Stimulated activated naive CD4-positive, alpha-beta T cell treated with Interleukin-2 at 50 U/mL for 16 hours (primary cell): ENCODE data around the gene ROR1.
"Not testable (repeated sequence)": the region's sequence is repeated elsewhere in the genome, so short reads cannot be mapped to it uniquely, and the experiment has no call there.

Source experiments
- DNase-seq: peaks from one replicate; lab custom pipeline; 2025; lab: John Stamatoyannopoulos, UW

ROR1 gene

GRCh38 chr1:63794354-63794753, 20.5 kb downstream of the ROR1 start:
- DNase-seq = no peak

DNA sequence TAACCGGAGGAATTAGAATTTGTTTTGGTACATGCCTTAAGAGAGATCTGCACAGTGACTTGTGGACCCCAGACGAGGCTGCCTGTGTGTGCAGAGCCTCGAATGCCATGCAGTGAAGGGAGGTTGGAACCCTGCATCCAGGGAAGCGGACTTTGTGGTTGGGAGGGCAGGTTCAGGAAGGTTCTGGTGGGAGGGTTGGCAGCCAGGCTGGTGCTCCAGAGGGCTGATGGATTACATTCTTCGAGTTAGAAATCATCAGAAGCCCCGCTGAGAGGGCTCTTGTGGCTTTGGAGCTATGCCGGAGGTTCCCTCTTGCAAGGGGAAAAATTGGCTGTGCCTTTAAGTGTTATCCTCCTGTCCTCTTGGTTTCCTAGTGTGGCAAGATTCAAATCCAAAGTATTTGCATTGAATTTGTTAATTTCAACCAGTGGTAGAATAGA, 21.1 kb downstream of the ROR1 start:
- DNase-seq = no peak

GRCh38 chr1:63795455-63795854, 21.6 kb downstream of the ROR1 start:
- no peak for DNase-seq

GRCh38 chr1:63797056-63797726, 23.4 kb downstream of the ROR1 start:
- DNase-seq = no peak

DNA sequence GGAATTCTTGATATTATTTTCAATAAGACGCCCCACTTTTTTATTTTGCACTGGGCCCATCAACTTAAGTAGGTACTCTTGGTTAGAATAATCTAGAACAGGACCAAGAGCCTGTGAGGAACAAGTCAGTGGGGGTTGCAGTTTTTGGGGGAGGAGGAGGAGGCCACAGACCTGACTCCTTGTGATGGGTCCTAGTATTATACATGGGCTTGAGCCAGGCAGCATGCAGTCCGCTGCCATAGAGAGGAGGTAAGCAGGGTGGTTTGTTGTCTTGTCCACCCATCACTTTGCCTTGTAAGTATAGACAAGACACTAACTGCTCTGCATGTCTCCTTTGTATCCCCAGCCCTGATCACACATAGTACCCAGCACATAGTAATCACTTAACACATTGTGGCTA, 24.5 kb downstream of the ROR1 start:
- DNase-seq = no peak

DNA sequence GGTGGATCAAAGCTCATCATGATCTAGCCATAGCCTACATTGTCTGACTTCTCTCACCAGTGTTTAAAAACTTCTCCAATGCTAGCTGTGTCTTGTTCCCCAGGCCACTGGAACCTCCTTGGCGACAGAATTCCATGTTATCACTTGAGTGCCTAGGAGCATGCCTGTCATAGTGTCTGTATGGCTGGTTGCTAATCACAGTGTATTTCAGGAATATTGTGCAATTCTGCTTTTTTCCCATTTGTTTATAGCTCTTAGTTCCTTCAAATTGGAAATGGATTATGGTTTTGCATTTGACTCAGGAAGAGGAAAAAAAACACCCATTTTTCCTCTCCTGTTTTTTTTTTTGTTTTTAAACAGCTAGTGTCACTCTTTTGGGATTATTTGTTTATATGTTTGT, 25.5 kb downstream of the ROR1 start:
- no peak for DNase-seq

DNA sequence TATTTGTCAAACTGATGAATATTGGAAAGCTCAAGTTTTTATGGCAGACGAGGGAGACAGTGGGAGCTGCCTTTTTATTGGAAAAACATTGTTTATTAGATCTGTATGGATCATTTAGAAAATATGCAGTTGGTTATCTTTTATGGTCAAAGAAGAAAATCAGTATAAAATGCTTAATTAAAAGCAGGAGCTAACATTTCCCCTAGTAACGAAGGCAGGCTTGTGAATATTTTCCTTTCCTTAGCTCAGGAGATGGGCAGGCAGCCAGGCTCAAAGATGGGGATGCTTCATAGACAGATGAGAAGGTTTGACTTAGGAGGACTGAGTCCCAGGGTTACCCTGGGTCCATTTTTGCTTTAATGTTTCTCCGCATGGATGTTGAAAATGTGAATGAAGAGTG, 26.0 kb downstream of the ROR1 start:
- DNase-seq = no peak

- no peak for DNase-seq
Measured at GRCh38 chr1:63802109-63802508, 28.3 kb downstream of the ROR1 start.

DNA sequence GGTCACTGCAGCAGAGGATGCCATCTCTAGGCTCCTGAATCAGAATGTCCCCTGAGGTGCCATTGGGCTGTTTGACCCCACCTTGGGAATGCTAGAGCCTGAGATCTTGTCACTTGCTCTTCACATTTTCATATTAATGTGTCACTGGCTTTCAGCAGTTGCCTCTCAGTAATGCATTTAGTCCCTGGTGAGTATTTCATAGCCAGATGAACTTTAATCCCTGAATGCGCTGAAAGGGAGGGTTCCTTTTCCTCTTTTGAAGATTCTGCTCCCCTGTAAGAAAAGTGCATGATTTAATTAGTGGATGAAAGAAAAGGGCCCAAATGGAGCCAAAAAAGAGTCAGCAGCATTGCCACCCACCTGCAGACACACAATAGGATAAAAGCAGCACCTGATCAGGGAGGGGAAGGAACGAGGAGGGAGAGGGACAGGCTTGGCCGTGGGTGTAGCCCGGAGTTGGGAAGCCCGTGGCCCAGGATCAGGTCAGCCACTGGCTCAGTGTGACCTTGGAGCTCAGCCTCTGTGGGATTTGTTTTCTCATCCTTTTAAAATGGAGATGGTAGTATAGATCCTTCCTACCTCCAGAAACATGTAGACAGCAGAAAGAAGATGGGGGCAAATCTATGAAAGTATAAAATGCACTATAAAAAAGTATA, 31.1 kb downstream of the ROR1 start:
- no peak for DNase-seq

GRCh38 chr1:63807046-63807445, 33.2 kb downstream of the ROR1 start:
- DNase-seq = no peak

DNA sequence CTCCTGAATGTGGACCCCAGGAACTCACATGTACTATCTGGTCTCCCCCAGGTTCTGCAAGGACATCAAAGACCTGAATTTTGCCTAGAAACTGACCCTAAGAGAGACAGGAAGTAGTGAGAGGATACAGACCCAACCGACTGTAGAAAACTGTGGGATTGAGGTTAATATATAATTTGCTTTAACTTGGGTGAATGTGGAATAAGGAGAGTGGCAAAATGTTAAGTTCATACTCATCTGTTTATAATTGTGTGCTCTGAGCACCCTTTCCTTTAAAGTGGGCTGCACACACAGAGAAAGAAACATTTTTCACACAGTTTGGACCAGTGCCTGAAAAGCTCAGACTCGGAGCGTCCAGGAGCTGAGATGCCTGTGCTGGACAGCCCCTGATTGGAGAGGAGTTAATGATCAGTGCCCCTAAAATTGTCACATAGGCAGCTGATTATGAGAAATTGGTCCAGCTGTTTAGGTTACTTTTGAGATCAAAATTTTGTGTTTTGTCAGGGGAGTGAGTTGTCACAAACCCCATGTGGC, 37.2 kb downstream of the ROR1 start:
- DNase-seq = no peak

- no peak for DNase-seq
Measured at GRCh38 chr1:63812071-63812700, 38.4 kb downstream of the ROR1 start.

- DNase-seq = no peak
Measured at GRCh38 chr1:63813829-63814277, 40.0 kb downstream of the ROR1 start.

- not testable (repeated sequence) for DNase-seq
Measured at GRCh38 chr1:63816217-63816815, 42.5 kb downstream of the ROR1 start.

DNA sequence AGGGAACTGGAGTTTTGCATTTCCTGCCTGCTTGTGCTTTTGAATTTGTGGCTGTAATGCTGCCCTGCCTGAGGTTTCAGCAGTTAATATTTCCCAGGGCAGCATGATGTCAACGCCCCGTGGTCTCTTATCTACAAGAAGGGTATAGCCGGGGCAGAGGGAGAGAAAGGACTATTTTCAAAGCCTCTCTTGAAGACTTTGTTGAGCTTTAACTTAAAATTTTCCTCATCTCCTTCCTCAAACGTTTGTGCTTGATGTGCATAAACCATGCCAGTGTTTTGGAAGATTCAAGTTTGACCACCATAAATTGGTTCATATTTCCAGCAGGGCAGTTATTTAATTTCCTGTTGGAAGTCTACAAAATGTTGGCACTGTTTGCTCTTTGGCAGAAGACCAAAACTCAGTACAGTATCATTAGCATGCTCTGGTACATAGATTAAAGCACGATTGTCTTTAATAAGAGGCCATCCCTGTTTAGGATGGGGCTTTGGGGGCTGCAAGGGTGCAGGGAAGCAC, 43.4 kb downstream of the ROR1 start:
- DNase-seq = no peak

- DNase-seq = no peak
Measured at GRCh38 chr1:63817700-63818099, 43.9 kb downstream of the ROR1 start.

DNA sequence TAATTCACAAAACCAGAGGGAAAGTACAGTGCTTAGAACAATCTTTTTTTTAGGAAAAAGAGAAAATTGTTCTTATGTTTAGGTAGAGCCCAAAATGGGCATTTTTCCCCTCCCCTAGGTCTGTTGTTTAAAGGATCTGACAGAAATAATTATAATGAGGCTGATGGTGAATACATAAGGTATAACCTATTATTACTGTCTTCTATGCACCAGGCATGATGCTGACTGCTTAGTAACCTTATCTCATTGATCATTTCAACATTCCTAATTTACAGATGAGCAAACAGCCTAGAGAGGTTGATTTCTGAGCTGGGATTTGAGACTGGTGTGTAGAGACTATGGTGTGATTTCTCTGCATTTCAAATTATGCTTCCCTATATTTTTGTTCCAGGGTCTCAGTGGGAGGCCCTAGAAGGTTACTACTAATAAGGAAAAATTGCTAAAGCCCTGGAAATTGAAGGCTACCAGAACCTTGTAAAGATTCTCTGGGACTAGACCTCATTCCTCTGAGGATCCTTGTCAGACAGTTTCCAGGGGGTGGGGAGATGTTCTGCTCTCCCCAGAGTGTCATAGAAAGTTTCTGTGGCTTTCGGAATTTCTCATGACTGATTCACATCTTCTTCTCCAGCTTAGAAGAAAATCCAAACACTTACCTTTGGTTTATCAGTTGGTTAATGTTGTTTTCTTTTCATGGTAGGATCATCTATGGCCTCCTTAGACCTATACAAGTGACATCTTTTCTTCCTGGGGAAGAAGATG, 44.9 kb downstream of the ROR1 start:
- DNase-seq = no peak

DNA sequence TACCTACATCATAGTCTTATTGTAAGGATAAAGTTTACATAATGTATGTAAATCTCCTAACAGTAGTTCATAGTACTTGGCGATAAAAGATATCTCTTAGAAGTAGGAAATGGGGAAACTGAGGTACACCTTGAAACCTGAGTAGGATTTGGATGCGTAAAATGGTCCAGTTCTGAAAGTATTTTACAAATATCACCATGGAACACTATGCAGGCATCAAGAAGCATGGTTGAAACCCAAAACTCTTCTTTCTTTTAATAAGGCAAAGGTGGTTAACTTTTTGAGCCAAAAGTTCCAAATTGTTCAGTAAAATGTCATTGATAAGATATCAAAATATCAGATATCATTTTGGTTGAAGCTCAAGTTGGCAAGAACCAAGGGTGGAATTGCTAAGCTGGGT, 46.0 kb downstream of the ROR1 start:
- no peak for DNase-seq

DNA sequence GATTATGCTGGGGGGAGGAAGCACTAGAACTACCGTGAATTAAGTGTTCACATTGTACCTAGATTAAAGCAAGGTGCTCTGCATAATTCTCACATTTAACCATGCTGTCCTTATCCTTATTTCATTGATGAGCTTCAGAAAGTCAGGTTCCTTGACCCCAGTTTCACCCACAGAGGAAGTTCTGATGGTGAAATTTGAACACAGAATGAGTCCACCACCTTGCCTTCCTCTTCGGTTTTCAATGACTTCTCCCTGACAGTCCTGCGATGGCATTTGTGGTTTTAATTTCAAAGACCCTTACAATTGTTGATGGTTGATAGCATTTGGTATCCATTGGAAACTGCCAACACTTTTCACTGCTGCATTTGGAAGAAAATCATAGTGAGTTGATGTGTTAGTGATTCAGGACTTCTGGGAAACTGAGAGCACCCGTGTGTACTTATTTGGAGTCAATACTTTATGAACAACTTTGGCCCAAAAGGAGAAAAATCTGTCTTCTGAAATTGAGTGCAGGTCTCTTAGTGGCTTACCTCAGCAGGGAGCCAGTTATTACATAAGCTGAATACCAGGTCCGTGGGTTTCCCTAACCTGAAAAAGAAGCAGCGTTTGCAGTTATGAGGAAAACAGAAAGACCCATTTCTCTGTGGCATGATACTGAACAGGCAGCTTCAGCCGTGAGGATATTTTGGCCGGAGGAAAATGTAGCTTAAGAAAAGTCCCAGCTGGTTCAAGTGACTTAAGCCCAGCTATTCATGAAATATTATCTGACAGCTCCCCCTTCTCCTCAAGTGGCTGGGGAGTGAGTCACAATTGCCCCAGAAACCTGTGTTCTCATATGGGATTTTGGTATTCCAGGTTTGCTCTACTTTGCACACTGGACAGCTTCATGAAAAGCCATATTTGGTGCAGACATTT, 47.5 kb downstream of the ROR1 start:
- no peak for DNase-seq

DNA sequence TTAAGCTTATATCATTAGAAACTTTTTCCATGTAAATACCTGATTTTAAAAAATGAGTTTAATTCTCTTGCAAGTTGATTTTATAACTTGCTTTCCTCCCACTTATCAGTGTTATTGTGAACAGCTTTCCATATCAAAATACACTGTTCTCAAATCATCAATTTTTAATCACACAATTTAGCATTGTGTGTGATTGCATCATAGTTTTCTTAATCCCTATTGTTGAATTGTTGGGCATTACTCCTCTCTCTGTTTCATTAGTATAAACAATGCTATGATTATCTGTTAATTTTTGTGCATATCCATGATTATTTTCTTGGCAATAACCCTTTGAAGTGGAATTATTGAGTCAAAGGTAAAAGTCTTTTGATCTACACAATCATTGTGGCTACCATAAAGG, 48.7 kb downstream of the ROR1 start:
- DNase-seq = no peak

DNA sequence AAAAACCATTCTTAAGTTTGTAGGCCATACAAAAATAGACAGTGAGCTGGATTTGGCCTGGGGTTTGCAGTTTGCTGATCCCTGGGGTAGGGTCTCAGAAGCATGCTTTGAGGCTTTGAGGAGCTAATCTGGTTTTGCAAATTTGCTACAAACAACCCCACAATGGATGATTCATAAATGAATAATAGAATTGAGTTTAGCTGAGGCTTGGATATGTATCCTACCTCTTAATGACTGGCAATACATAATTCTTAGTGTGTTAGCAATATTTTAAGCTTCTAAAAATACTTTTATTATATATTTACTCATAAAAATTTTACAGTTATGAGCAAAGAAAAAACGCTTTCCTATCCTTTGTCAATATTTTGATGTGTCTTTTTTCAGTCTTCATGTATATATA, 50.6 kb downstream of the ROR1 start:
- no peak for DNase-seq
